Fibroblast of lung (primary cell): ENCODE measurements around the gene CFAP299. TPM values are rescaled to one million over a fixed set of nuclear protein-coding genes. Genes with fewer than 3 reads are reported as not detected.
"Not testable (repeated sequence)": the region's sequence is repeated elsewhere in the genome, so short reads cannot be mapped to it uniquely, and the experiment has no call there.

ENCODE experiments used
- DNase-seq, 2 donors: peaks; one replicate each; pipeline versions ENCODE4 v3.0.0 to v3.0.0-alpha.2; 2010; ENCODE audit warnings: low read depth in 2 of 2
- H2AFZ ChIP-seq: 2 replicates; pipeline ENCODE4 v1.5.1; 2012; ENCODE audit warnings: low read length, control low read depth, inconsistent platforms
- H3K27ac ChIP-seq: 2 replicates; pipeline ENCODE4 v1.5.1; 2011; ENCODE audit warnings: low read length, control low read depth; ENCODE audit not compliant: insufficient read depth
- H3K27me3 ChIP-seq: 2 replicates; pipeline ENCODE4 v1.5.1; 2011; ENCODE audit warnings: mild to moderate bottlenecking, low read length; ENCODE audit not compliant: control insufficient read depth, insufficient read depth
- H3K36me3 ChIP-seq: 2 replicates; pipeline ENCODE4 v1.5.1; 2011; ENCODE audit warnings: low read length; ENCODE audit not compliant: control insufficient read depth, insufficient read depth
- H3K4me1 ChIP-seq: 2 replicates; pipeline ENCODE4 v1.5.1; 2011; ENCODE audit warnings: low read length; ENCODE audit not compliant: control insufficient read depth, insufficient read depth; ENCODE audit errors: extremely low read depth
- H3K4me2 ChIP-seq: 2 replicates; pipeline ENCODE4 v1.5.1; 2011; ENCODE audit warnings: low read length, control low read depth; ENCODE audit not compliant: insufficient read depth; ENCODE audit errors: extremely low read depth
- H3K4me3 ChIP-seq, 4 experiments: fragments of 200-600 bp in 1 of 4; sonication (generic) in 1 of 4; replicated peaks in 1 of 4; 2 replicates each; pipeline ENCODE4 v1.5.1; 2011 to 2016; ENCODE audit warnings: low read length in 4 of 4, low read depth in 3 of 4, mild to moderate bottlenecking in 3 of 4, control low read depth in 2 of 4, inconsistent platforms in 1 of 4, mixed read lengths in 1 of 4; ENCODE audit not compliant: insufficient read depth in 1 of 4; ENCODE audit errors: control extremely low read depth in 1 of 4
- H3K79me2 ChIP-seq: 2 replicates; pipeline ENCODE4 v1.5.1; 2012; ENCODE audit warnings: mild to moderate bottlenecking, low read length, inconsistent platforms; ENCODE audit not compliant: control insufficient read depth, insufficient read depth
- H3K9ac ChIP-seq: 2 replicates; pipeline ENCODE4 v1.5.1; 2011; ENCODE audit warnings: mild to moderate bottlenecking, low read length, control low read depth; ENCODE audit not compliant: insufficient read depth
- H3K9me3 ChIP-seq: 2 replicates; pipeline ENCODE4 v1.5.1; 2012; ENCODE audit warnings: low read depth, low read length; ENCODE audit not compliant: control insufficient read depth, insufficient read depth
- H4K20me1 ChIP-seq: 2 replicates; pipeline ENCODE4 v1.5.1; 2011; ENCODE audit warnings: low read length; ENCODE audit not compliant: control insufficient read depth, insufficient read depth; ENCODE audit errors: extremely low read depth
- CTCF ChIP-seq, 2 donors: IDR thresholded peaks in 1 of 2; conservative IDR thresholded peaks in 1 of 2; 1 replicate in 1 of 2; 2 replicates in 1 of 2; pipeline ENCODE4 v1.5.1; 2011 to 2012; ENCODE audit warnings: low read length in 2 of 2, control low read depth in 1 of 2, inconsistent platforms in 1 of 2, low read depth in 1 of 2, mild to moderate bottlenecking in 1 of 2
- EZH2 ChIP-seq: IDR thresholded peaks from 2 replicates; pipeline ENCODE4 v1.5.1; 2012; ENCODE audit warnings: low read length, control low read depth, mild to moderate bottlenecking; ENCODE audit errors: missing control alignments
- polyA plus RNA-seq, 2 donors: library from polyadenylated mRNA; depleted of rRNA in 1 of 2; stranded (reverse) in 1 of 2; unstranded in 1 of 2; fragments of >200 nt; gene quantifications; 2 replicates each; pipeline ENCODE4 v1.2.1, GENCODE V29; 2011 to 2012; ENCODE audit warnings: missing spikeins in 1 of 2
- total RNA-seq: library from RNA; depleted of rRNA; stranded (reverse); fragments of >200 nt; gene quantifications from 2 replicates; pipeline ENCODE4 v1.2.1, GENCODE V29; 2014

Gene CFAP299
- total and polyA plus RNA-seq, 2 donors (not counting 1 experiment from before 2014, with no cell fraction given): 0.79 to 16.2 TPM

- no peaks in the 10 kb centered on the region for H3K9me3 ChIP-seq
Observed at GRCh38 chr4:80312124-80312523, 23.4 kb upstream of the CFAP299 start.

GRCh38 chr4:80313627-80314026 is 21.9 kb upstream of the CFAP299 start:
- peaks cover 4% of the 10 kb centered on the region for H3K4me1 ChIP-seq
- no peak for DNase-seq
- no peak overlapping the region for H3K4me3 ChIP-seq
- no peak overlapping the region for H3K4me2 ChIP-seq
- TF ChIP-seq CTCF (conservative IDR thresholded peaks at IDR 0.05 in 1 of 2, IDR thresholded peaks at IDR 0.05 in 1 of 2; ENCODE audit: low read depth in 1 of 2, low read length in 2 of 2) (no peak), EZH2 (no peak)
- no peaks in the 10 kb centered on the region for H3K36me3 ChIP-seq
- no peak overlapping the region for H2AFZ ChIP-seq
- H3K79me2 ChIP-seq: no peaks in the 10 kb centered on the region
- H3K9ac ChIP-seq: no peak overlapping the region
- H3K27me3 ChIP-seq: no peaks in the 10 kb centered on the region
- H4K20me1 ChIP-seq: no peaks in the 10 kb centered on the region
- no peaks in the 10 kb centered on the region for H3K9me3 ChIP-seq
- no peak overlapping the region for H3K27ac ChIP-seq

More at GRCh38 chr4:80312124-80312523, 23.4 kb upstream of the CFAP299 start:
- Histone ChIP-seq H3K27ac (no peak overlapping the region), H3K36me3 (no peaks in the 10 kb centered on the region), H3K9ac (no peak overlapping the region), H2AFZ (no peak overlapping the region), H3K27me3 (no peaks in the 10 kb centered on the region), H4K20me1 (no peaks in the 10 kb centered on the region), H3K4me3 (no peak overlapping the region), H3K4me2 (no peak overlapping the region), H3K79me2 (no peaks in the 10 kb centered on the region), H3K4me1 (peaks cover 18% of the 10 kb centered on the region)
- no peak for TF ChIP-seq EZH2
- no peak for TF ChIP-seq CTCF (conservative IDR thresholded peaks at IDR 0.05 in 1 of 2, IDR thresholded peaks at IDR 0.05 in 1 of 2; ENCODE audit: low read depth in 1 of 2, low read length in 2 of 2)
- DNase-seq: no peak

GRCh38 chr4:80315848-80316247 is 19.7 kb upstream of the CFAP299 start:
- H3K9me3 ChIP-seq, H3K4me2 ChIP-seq, H3K36me3 ChIP-seq, H2AFZ ChIP-seq, DNase-seq, H3K4me1 ChIP-seq, H3K9ac ChIP-seq, H3K27ac ChIP-seq, H3K27me3 ChIP-seq, H3K4me3 ChIP-seq, H3K79me2 ChIP-seq, H4K20me1 ChIP-seq: not testable (repeated sequence)
